Measurements from ENCODE around the gene ZDHHC22. TPM values are rescaled to one million over a fixed set of nuclear protein-coding genes. Genes with fewer than 3 reads are reported as not detected.

ZDHHC22 gene
- total RNA-seq, 1 donor from 2014 or later = 77.3 TPM

DNA sequence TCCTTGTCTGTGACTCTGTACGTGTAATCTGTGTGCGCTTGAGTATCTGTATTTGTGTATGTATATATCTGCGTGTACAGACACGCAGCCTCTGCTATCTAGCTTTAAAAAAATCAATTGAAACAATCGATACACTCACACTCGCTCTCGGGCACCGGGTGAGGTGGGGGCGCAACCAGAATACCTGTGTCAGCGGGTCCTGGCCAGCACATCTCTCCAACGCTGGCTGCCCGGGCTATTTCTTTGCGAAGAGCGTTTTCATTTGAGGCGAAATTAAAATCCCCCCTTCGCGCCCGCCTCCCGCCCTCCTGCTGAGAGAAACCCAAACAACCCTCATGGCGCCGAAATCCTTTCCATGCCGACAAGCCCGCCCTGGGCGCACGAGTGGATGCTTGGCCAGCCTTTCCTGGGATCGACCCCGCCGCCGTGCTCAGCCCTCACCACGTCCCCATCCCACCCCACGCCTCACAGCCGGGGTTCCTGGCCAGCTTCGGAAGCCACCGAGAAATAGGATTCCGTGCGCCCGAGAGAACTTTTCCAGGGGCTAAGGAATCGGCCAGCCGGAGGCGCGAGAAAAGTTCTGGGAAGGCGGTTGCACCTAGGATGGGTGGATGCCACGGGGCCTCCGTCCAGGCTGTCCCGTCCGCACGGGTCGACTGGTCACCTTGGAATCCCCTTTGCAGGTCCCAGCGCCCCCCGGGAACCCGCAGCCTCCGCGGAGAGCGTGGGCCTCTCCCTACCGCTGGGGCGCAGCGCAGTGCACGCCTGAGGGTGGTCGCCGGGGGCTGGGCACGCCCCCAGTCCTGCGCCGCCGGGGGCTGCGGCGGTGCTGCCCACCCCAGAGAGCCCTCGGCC lies 1.0 kb downstream of the ZDHHC22 start:
- Mint-ChIP-seq H3K27me3 (ENCODE audit: unreplicated experiment) (peaks cover 24% of the 10 kb centered on the region), H3K4me3 (ENCODE audit: unreplicated experiment) (peak overlapping the region; percentile 97), H3K27ac (ENCODE audit: unreplicated experiment) (peak overlapping the region; percentile 87), H3K4me1 (ENCODE audit: low read depth, unreplicated experiment) (peaks cover 41% of the 10 kb centered on the region), H3K36me3 (ENCODE audit: unreplicated experiment) (no peaks in the 10 kb centered on the region), H3K9me3 (ENCODE audit: unreplicated experiment) (peaks cover 27% of the 10 kb centered on the region)
- DNase-seq = peak; percentile 53
- TF ChIP-seq, protein P1, sequence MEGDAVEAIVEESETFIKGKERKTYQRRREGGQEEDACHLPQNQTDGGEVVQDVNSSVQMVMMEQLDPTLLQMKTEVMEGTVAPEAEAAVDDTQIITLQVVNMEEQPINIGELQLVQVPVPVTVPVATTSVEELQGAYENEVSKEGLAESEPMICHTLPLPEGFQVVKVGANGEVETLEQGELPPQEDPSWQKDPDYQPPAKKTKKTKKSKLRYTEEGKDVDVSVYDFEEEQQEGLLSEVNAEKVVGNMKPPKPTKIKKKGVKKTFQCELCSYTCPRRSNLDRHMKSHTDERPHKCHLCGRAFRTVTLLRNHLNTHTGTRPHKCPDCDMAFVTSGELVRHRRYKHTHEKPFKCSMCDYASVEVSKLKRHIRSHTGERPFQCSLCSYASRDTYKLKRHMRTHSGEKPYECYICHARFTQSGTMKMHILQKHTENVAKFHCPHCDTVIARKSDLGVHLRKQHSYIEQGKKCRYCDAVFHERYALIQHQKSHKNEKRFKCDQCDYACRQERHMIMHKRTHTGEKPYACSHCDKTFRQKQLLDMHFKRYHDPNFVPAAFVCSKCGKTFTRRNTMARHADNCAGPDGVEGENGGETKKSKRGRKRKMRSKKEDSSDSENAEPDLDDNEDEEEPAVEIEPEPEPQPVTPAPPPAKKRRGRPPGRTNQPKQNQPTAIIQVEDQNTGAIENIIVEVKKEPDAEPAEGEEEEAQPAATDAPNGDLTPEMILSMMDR (IDR thresholded peaks at IDR 0.05; ENCODE audit: partially characterized antibody, unreplicated experiment) = no peak

DNA sequence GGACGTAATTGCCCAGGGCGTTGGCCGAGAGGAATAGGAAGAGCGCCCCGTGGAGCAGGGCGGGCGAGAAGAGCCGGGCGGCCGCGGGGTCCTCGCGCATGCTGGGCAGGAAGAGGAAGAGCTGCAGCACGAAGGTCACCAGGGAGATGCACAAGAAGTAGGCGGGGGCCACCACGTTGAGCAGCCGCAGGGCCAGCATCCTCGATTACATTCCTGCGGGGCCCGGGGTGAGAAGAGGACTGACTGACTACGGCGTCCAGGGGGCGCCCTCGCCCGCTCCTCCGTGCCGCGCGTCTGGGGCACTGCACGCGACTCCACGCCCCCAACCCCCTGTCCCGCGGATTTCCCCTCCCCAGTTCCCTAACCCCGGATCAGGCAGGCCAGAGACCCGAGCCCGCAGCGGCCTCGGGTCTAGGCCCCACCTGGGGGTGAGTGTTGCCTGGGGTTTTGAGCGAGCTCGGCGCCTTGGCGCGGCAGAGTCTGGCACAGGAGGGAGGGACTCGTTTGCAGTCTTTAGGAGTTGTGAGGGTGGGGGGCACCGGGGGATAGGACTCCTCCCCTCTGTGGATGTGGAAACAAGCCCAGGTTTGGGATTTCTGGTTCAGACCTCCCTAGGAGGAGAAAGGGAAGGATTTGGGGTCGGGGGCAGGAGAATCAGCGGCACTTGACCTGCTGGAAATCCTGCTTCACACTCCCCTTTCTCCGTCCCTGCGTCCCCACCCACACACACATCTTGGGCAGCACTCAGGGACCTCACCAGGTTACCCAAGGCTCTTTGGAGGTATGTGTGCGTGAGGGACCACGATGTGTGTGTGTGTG lies 1.8 kb downstream of the ZDHHC22 start:
- TF ChIP-seq, protein P1 (IDR thresholded peaks at IDR 0.05; ENCODE audit: partially characterized antibody, unreplicated experiment) = peak; percentile 79
- peak; percentile 86 for DNase-seq
- Mint-ChIP-seq H3K4me3 (ENCODE audit: unreplicated experiment) (peak overlapping the region; percentile 97), H3K27ac (ENCODE audit: unreplicated experiment) (peak overlapping the region; percentile 87), H3K9me3 (ENCODE audit: unreplicated experiment) (peaks cover 27% of the 10 kb centered on the region), H3K36me3 (ENCODE audit: unreplicated experiment) (no peaks in the 10 kb centered on the region), H3K27me3 (ENCODE audit: unreplicated experiment) (peaks cover 27% of the 10 kb centered on the region), H3K4me1 (ENCODE audit: low read depth, unreplicated experiment) (peaks cover 36% of the 10 kb centered on the region)

DNA sequence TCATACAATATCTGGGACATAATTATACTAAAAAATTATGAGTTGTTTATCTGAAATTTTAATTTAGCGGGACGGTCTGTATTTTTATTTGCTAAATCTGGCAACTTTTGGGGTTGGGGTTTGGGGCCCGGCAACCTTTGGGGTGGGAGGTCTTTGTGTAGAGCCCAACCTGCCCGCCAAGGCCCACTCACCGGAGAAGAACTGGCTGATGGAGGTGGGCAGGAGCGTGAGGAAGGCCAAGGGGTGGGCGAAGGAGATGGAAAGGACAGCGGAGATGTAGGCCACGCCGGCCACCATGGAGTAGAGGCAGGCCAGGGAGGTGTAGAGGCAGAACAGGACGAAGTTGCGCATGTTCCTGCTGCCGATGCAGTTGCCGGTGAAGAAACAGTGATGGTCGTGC lies 2.6 kb downstream of the ZDHHC22 start:
- TF ChIP-seq, protein P1 (IDR thresholded peaks at IDR 0.05; ENCODE audit: partially characterized antibody, unreplicated experiment) = no peak
- H3K9me3 Mint-ChIP-seq (ENCODE audit: unreplicated experiment) = peaks cover 24% of the 10 kb centered on the region
- no peak for DNase-seq
- H3K4me1 Mint-ChIP-seq (ENCODE audit: low read depth, unreplicated experiment) = peaks cover 33% of the 10 kb centered on the region
- peaks cover 29% of the 10 kb centered on the region for H3K27me3 Mint-ChIP-seq (ENCODE audit: unreplicated experiment)
- H3K27ac Mint-ChIP-seq (ENCODE audit: unreplicated experiment) = no peak overlapping the region
- H3K4me3 Mint-ChIP-seq (ENCODE audit: unreplicated experiment) = peak overlapping the region; percentile 79
- no peaks in the 10 kb centered on the region for H3K36me3 Mint-ChIP-seq (ENCODE audit: unreplicated experiment)

DNA sequence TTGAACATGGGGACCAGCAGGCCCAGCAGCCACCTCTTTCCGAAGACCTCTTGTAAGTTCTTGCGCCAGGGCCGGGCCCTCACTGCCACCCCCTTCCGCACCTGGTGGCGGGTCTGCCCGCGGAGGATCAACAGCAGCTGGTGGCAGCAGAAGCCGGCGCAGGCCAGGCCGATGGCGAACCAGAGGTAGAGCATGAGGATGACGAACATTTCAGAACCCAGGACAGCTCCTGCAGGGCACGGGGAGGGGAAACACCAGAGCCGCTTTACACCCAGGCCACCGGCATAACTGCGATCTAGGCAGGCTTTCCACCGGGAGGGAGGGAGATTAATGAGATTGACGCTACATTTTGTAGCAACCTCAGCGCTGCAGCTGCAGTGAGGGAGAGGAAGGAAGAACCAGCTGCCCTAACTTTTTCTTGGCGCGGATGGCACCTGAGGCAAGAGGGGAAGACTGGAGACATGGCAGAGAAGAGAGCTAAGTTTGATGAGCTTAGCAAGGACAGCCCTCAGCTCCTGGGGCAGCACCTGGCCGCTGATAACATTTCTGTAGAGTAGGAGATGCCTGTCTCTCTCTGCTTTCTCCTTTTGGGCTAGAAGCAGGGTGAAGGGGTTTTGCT lies 7.8 kb downstream of the ZDHHC22 start:
- TF ChIP-seq, protein P1 (IDR thresholded peaks at IDR 0.05; ENCODE audit: partially characterized antibody, unreplicated experiment) = no peak
- H3K4me3 Mint-ChIP-seq (ENCODE audit: unreplicated experiment) = peak overlapping the region; percentile 26
- H3K4me1 Mint-ChIP-seq (ENCODE audit: low read depth, unreplicated experiment) = peaks cover 28% of the 10 kb centered on the region
- H3K9me3 Mint-ChIP-seq (ENCODE audit: unreplicated experiment) = peaks cover 9% of the 10 kb centered on the region
- no peak for DNase-seq
- H3K36me3 Mint-ChIP-seq (ENCODE audit: unreplicated experiment) = no peaks in the 10 kb centered on the region
- H3K27me3 Mint-ChIP-seq (ENCODE audit: unreplicated experiment) = peaks cover 13% of the 10 kb centered on the region
- peak overlapping the region; percentile 45 for H3K27ac Mint-ChIP-seq (ENCODE audit: unreplicated experiment)
